Fibroblast of the conjunctiva (primary cell): ENCODE measurements around the gene SLC6A18.

Experiments
- DNase-seq: peaks from one replicate; pipeline ENCODE4 v3.0.0-alpha.2; 2010; ENCODE audit warnings: low read depth

The SLC6A18 gene

DNA sequence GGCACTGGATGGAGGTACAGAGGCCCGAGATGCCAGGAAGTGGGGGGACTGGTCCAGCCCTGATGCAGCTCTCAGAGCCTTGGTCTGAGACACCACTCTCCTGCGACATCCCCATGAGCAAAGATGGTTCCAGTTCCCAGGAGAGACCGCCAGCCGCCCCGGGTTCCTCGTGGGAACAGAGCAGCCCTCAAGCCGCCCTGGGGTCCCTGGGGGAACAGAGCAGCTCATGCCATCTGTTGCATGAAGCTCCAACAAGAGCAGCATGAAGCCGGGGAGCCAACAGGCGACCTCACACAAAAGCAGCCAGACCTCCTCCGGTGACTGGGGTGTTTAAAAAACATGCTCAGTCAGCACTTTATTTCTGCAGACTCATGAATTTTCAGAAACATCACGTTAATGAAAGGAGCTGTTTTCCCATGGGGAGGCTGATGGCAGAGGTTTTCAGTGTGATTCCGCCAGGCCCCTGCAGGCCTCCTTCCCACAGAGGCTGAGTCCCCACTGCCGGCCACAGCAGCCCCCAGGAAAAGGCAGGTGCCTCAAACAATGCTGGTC, 6.2 kb downstream of the SLC6A18 start:
- DNase-seq = no peak

DNA sequence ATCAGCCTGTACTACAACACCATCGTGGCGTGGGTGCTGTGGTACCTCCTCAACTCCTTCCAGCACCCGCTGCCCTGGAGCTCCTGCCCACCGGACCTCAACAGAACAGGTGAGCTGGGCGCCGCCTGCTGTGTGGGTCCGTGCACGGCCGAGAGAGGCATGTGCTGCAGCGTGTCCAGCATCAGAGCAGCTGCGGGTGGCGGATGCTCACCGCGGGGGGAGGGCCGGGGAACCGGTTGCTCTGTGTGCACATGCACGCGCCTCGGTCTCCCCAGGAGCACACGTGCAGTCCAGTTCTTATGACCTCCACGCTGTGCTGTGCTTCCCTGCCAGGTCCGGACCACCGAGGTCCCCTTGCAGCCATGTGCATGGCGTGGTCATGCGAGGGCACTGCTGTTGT, 7.6 kb downstream of the SLC6A18 start:
- no peak for DNase-seq

DNA sequence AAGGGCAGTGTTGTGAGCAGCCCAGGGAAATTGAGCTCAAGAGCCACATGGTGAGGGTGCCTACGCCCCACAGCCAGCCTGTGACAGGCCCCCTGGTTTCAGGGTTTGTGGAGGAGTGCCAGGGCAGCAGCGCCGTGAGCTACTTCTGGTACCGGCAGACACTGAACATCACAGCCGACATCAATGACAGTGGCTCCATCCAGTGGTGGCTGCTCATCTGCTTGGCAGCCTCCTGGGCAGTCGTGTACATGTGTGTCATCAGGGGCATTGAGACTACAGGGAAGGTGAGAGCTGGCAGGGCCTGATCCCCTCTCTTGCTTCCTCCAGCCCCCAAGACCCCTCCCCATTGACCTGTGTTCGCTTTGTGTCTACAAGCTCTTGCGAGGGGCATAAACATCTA, 10.2 kb downstream of the SLC6A18 start:
- DNase-seq = no peak

DNA sequence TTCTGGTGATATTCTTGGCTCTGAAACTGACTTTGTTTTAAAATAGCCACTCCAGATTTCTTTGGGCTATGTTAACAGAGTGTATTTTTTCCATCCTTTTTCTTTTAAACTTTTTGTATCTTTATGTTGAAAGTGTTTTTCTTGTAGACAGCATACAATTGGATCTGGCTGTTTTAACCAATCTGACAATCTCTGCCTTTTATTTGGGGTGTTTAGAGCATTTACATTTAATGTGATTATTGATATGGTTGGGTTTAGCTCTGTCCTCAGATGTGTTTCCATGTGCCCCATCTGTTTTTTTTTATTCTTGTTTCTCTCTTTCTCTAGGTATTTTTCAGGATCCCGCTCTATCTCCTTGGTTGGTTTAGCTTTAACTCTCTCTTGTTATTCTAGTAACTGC, 10.7 kb downstream of the SLC6A18 start:
- no peak for DNase-seq

- DNase-seq = no peak
These were observed 14.5 kb downstream of the SLC6A18 start for GRCh38 chr5:1239505-1240251.

- no peak for DNase-seq
These were observed 15.5 kb downstream of the SLC6A18 start for GRCh38 chr5:1240496-1241260.

DNA sequence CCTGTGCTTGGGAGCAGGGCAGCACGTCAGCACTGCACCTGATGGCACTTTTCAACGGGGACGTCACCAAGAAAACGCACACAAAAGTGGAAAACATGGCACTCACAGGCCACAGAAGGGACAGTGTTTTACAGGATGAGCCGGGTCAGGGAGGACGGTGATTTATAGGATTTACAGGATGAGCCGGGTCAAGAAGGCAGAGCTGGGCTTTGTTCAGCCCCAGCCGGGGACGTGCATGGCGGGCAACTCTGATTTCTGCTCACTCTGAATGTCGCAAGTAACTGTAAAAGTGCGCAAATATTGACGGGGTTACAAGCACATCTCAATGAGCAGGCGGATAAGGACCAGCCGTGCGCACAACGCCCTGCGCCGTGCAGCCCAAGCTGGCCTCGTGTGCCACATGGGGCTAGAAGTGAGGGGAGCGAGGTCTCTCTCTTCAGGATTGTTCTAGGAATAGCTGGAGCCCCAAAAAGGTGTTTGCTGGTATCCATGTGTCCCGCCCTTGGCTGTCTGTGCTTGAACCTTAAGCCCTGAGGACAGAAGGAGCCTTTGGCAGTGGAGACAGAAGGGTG, 16.4 kb downstream of the SLC6A18 start:
- no peak for DNase-seq

DNA sequence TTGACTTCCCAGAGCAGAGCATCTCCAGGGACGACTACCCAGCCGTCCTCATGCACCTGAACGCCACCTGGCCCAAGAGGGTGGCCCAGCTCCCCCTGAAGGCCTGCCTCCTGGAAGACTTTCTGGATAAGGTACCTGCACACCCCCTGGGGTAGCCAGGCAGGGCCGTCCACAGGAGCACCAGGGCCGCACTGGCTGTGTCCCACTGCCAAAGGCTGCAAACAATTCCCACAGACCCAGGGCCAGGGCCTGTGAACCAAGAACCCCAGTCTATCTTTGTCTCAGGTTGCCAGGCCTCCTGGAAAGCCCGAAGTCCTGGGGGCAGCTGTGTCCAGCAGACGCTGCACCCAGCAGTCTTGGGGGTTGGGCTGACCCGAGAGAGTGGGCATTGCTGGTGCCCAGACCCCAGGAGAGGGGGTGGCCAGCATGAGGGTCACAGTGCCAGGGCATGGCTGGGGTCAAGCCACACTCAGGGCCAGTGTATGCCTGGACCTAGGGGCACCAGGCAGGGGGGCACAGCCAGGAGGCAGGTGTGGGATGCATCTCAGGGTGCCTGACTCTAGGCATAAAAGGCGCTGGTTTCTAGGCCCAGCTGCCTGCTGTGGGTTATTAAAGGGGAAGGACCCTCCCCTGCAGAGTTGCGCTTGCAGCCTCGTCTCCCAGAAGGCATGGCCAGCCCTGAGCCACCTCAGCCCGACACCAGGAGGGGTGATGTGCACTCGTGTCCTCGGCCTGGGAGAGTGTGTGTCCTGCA, 17.7 kb downstream of the SLC6A18 start:
- DNase-seq = no peak

GRCh38 chr5:1243487-1244130, 18.4 kb downstream of the SLC6A18 start:
- DNase-seq = no peak

DNA sequence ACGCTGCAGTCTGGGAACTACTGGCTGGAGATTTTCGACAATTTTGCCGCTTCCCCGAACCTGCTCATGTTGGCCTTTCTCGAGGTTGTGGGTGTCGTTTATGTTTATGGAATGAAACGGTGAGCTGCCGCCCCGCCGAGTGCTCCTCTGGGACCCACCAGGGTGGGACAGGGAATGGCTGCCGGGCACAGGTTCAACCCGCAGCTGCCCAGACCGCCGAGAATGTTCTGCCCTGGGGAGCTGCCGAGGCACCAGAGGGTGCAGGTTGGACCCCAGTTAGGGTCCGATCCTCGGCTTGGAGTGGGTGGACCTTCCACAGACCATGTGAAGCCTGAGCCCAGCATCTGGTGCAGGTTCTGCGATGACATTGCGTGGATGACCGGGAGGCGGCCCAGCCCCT, 19.1 kb downstream of the SLC6A18 start:
- no peak for DNase-seq

- no peak for DNase-seq
These were observed 19.8 kb downstream of the SLC6A18 start for GRCh38 chr5:1244976-1245375.

GRCh38 chr5:1245905-1246576, 20.9 kb downstream of the SLC6A18 start:
- no peak for DNase-seq

GRCh38 chr5:1246711-1247431, 21.7 kb downstream of the SLC6A18 start:
- DNase-seq = no peak

DNA sequence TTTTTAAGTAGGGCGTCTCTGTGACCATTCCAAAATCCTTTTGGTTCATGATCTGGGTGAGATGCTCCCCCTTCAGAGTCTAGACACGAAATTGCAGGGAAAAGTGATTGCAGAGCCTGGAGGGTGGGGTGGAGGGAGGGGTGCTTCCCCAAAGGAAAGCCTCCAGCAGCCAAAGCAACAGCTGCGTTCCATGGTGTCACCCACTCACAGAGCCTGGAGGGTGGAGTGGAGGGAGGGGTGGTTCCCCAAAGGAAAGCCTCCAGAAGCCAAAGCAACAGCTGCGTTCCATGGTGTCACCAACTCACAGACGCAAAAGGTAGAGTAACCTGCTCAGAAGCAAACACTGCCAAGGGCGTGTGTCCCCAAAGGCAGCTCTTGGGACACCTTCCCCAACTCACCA, 22.6 kb downstream of the SLC6A18 start:
- no peak for DNase-seq

DNA sequence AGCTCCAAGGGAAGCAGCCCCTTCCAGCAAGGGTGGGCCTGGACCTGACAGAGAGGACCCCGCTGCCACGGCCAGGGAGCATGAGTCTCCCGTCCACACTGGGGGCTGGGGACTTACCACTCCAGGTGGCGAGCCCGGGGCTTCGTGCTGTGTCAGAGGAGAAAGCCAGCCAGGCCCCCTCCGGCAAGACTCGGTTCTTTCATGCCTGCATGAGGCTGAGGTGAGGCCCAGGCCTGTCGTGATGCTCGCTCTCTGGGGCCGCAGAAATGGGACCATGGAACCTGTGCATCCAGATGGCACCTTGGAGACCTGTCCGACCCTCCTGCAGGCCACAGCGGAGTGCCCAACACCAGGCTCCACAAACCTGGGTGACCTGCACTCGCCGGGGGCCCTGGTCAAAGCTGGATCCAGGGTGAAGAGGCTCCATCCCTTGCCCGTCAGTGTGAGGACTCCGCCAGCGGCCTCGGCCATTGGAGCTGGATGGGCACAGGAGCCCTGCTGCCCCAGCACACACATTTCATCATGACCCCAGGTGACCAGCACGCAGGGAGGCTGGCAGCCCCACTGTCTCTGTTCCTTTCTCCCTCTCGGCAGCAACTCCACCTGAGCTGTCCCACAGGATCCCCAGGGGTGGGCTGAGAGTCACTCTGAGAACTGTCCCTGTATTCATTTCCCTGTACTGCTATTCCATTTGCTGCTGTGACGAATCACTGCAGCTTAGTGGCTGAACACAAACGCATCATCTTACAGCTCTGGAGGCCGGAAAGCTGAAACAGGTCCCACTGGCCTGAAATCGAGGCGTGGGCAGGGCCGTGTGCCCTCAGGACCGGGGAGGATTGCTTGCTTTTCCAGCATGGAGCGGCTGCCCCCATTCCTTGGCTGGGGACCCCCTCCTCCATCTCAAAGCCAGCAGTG, 24.4 kb downstream of the SLC6A18 start:
- DNase-seq = no peak

GRCh38 chr5:1251678-1252580, 26.7 kb downstream of the SLC6A18 start:
- DNase-seq = no peak

- no peak for DNase-seq
These were observed 27.5 kb downstream of the SLC6A18 start for GRCh38 chr5:1252681-1253080.

DNA sequence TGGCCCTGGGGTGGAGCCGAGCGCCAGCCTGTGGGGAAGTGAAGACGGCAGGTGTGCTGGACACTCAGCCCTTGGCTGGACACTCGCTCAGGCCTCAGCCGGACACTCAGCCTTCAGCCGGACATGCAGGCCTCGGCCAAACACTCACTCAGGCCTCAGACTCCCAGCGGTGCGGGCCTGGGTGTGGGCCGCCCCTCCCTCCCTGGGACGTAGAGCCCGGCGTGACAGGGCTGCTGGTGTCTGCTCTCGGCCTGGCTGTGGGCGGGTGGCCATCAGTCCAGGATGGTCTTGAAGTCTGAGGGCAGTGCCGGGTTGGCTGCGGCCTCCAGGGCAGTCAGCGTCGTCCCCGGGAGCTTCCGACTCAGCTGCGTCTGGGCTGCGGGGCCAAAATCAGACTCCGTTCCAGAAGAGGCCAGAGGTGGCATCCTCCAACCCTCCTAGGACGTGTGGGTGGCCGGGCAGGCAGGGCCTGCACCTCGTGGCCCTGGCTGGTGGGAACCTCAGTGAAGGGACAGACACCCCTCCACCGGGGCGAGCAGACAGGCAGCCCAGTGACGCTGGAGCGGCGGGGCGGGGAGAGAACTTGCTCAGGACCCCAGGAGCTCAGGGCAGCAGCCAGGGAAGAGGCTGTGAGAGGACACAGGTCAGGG, 28.4 kb downstream of the SLC6A18 start:
- no peak for DNase-seq
